Hippocampal formation (tissue), 2 donors: ENCODE measurements around the gene MCAM.

Experiments used
- DNase-seq, 2 donors: peaks; one replicate each; lab custom pipeline; 2025; lab: John Stamatoyannopoulos, UW

MCAM gene

GRCh38 chr11:119329320-119329719 is 12.4 kb upstream of the MCAM start:
- DNase-seq = no peak

- DNase-seq = no peak
These were observed 7.3 kb upstream of the MCAM start for GRCh38 chr11:119324189-119324588.

GRCh38 chr11:119323532-119324033 is 6.7 kb upstream of the MCAM start:
- DNase-seq = peak in 1 of 2 donors; percentile 60

GRCh38 chr11:119322921-119323531 is 6.1 kb upstream of the MCAM start:
- DNase-seq = no peak

- DNase-seq = no peak
These were observed 5.4 kb upstream of the MCAM start for GRCh38 chr11:119322360-119322739.

- peak in 1 of 2 donors; percentile 35 for DNase-seq
These were observed 4.0 kb upstream of the MCAM start for GRCh38 chr11:119320776-119321524.

GRCh38 chr11:119320240-119320775 is 3.4 kb upstream of the MCAM start:
- peak; percentile 61 to 83 for DNase-seq

GRCh38 chr11:119319700-119320239 is 2.8 kb upstream of the MCAM start:
- no peak for DNase-seq

GRCh38 chr11:119319136-119319699 is 2.3 kb upstream of the MCAM start:
- no peak for DNase-seq

GRCh38 chr11:119318240-119319135 is 1.6 kb upstream of the MCAM start:
- DNase-seq = no peak

- no peak for DNase-seq
These were observed 786 bp upstream of the MCAM start for GRCh38 chr11:119317592-119318239.

GRCh38 chr11:119316016-119316728 is 758 bp downstream of the MCAM start:
- DNase-seq = peak; percentile 46 to 82

- peak; percentile 66 to 82 for DNase-seq
These were observed 1.6 kb downstream of the MCAM start for GRCh38 chr11:119315131-119316015.

- no peak for DNase-seq
These were observed 2.2 kb downstream of the MCAM start for GRCh38 chr11:119314726-119315125.

- DNase-seq = no peak
These were observed 6.3 kb downstream of the MCAM start for GRCh38 chr11:119310682-119311052.

GRCh38 chr11:119309953-119310681 is 6.8 kb downstream of the MCAM start:
- DNase-seq = no peak

- DNase-seq = no peak
These were observed 7.5 kb downstream of the MCAM start for GRCh38 chr11:119309411-119309810.

- DNase-seq = no peak
These were observed 9.0 kb downstream of the MCAM start for GRCh38 chr11:119307974-119308373.

- no peak for DNase-seq
These were observed 9.7 kb downstream of the MCAM start for GRCh38 chr11:119307219-119307618.
